ENCODE measurements around the gene DNAJB6.

The DNAJB6 gene

DNA sequence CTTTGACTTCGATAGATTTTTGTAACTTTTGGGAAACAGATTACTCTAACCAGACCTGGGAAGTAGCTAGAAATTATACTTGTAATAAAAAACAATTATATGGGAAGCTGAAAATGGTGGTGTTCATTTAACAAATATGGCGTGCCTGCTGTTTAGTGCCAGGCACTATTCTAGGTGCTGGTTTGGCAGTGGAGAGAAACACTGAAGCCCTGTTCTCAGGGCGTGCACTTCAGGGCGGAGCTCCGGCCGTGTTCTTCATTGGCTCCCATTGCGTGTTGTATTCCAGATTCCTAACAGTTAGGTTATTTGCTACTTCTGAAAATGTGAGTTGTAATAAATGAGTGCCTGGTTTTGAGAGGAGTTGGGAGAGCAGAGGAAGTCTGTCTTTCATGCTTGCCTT is 38.6 kb downstream of the DNAJB6 start:
- TF ChIP-seq POLR2AphosphoS5 (IDR thresholded peaks at IDR 0.05; ENCODE audit: low read depth, low read length): no peak
- TF ChIP-seq FOXP2 (optimal IDR thresholded peaks at IDR 0.05; ENCODE audit: borderline replicate concordance, extremely low read depth, extremely low read length, insufficient read depth): no peak
- no peak for TF ChIP-seq SIN3A (IDR thresholded peaks at IDR 0.05; ENCODE audit: borderline replicate concordance, insufficient read depth, low read length)
- TF ChIP-seq TAF1 (IDR thresholded peaks at IDR 0.05; ENCODE audit: borderline replicate concordance, insufficient read depth, low read length): no peak
- TF ChIP-seq, protein P1, sequence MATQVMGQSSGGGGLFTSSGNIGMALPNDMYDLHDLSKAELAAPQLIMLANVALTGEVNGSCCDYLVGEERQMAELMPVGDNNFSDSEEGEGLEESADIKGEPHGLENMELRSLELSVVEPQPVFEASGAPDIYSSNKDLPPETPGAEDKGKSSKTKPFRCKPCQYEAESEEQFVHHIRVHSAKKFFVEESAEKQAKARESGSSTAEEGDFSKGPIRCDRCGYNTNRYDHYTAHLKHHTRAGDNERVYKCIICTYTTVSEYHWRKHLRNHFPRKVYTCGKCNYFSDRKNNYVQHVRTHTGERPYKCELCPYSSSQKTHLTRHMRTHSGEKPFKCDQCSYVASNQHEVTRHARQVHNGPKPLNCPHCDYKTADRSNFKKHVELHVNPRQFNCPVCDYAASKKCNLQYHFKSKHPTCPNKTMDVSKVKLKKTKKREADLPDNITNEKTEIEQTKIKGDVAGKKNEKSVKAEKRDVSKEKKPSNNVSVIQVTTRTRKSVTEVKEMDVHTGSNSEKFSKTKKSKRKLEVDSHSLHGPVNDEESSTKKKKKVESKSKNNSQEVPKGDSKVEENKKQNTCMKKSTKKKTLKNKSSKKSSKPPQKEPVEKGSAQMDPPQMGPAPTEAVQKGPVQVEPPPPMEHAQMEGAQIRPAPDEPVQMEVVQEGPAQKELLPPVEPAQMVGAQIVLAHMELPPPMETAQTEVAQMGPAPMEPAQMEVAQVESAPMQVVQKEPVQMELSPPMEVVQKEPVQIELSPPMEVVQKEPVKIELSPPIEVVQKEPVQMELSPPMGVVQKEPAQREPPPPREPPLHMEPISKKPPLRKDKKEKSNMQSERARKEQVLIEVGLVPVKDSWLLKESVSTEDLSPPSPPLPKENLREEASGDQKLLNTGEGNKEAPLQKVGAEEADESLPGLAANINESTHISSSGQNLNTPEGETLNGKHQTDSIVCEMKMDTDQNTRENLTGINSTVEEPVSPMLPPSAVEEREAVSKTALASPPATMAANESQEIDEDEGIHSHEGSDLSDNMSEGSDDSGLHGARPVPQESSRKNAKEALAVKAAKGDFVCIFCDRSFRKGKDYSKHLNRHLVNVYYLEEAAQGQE (IDR thresholded peaks at IDR 0.05; ENCODE audit: insufficient read depth in 1 of 2, low read depth in 2 of 2, low read length in 2 of 2): no peak

DNA sequence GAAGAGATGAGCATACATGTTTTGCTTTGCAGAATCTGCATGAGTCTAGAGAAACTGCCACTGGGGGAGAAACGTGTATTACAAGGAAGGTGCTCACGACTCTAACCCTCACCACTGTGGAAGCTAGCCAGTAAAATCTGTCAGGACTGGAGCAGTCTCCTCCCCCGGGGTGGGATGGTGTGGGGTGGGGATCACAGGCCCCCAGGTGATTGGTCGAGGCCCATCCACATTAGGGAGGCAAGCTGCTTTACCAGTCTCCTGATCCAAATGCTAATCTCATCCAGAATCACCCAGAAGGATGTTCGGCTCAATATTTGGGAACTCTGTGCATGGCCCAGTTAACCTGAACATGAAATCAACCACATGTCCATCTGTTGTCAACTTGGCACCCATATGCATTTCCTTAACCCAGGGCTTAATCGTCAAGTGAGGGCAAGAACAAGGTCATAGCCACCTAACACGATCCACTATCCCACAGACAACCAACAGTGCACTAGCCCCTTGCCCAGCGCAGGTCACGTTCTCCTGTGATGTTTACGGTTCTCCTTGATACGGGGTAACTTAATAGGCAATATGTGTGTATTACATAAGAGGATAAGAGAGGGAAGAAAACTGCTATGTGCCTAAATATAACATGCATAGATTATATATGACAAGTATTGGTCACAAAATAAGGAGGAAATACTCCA is 40.8 kb downstream of the DNAJB6 start:
- TF ChIP-seq POLR2AphosphoS5 (IDR thresholded peaks at IDR 0.05; ENCODE audit: low read depth, low read length): no peak

DNA sequence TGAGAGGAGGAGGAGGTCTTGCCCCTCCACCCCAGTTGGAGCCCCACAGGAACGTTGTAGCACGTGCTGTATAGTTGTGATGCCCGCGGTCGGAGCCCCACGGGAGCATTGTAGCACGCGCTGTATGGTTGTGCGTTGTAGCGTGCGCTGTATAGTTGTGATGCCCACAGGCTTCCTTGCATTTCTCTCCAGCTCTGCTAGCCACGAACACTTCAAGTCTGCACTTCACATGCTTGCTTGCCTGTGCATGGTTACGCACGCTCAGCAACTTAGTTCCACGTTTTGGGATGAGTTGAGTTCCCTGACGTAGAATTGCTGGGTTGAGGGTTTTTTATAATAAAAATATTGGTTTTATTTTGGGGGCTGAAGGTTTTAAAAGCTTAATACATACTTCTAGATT is 41.6 kb downstream of the DNAJB6 start:
- no peak for TF ChIP-seq FOXP2 (optimal IDR thresholded peaks at IDR 0.05; ENCODE audit: borderline replicate concordance, extremely low read depth, extremely low read length, insufficient read depth)
- no peak for TF ChIP-seq SIN3A (IDR thresholded peaks at IDR 0.05; ENCODE audit: borderline replicate concordance, insufficient read depth, low read length)
- no peak for TF ChIP-seq POLR2AphosphoS5 (IDR thresholded peaks at IDR 0.05; ENCODE audit: low read depth, low read length)
- TF ChIP-seq, protein P1 (IDR thresholded peaks at IDR 0.05; ENCODE audit: insufficient read depth in 1 of 2, low read depth in 2 of 2, low read length in 2 of 2): no peak
- TF ChIP-seq TAF1 (IDR thresholded peaks at IDR 0.05; ENCODE audit: borderline replicate concordance, insufficient read depth, low read length): no peak

DNA sequence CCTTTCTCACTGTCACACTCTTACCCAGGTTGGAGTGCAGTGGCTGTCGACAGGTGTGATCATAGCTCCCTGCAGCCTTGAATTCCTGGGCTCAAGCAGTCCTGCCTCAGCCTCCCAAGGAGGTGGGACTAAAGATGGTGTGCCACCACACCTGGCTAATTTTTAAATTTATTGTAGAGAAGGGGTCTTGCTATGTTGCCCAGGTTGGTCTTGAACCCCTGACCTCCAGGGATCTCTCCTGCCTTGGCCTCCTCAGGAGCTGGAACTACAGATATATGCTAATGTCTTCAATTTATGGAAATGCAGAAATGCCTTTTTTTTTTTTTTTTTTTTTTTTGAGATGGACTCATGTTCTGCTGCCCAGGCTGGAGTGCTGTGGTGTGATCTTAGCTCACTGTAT is 42.7 kb downstream of the DNAJB6 start:
- no peak for TF ChIP-seq TAF1 (IDR thresholded peaks at IDR 0.05; ENCODE audit: borderline replicate concordance, insufficient read depth, low read length)
- TF ChIP-seq, protein P1 (IDR thresholded peaks at IDR 0.05; ENCODE audit: insufficient read depth in 1 of 2, low read depth in 2 of 2, low read length in 2 of 2): no peak
- TF ChIP-seq POLR2AphosphoS5 (IDR thresholded peaks at IDR 0.05; ENCODE audit: low read depth, low read length): no peak
- TF ChIP-seq SIN3A (IDR thresholded peaks at IDR 0.05; ENCODE audit: borderline replicate concordance, insufficient read depth, low read length): no peak
- no peak for TF ChIP-seq FOXP2 (optimal IDR thresholded peaks at IDR 0.05; ENCODE audit: borderline replicate concordance, extremely low read depth, extremely low read length, insufficient read depth)

DNA sequence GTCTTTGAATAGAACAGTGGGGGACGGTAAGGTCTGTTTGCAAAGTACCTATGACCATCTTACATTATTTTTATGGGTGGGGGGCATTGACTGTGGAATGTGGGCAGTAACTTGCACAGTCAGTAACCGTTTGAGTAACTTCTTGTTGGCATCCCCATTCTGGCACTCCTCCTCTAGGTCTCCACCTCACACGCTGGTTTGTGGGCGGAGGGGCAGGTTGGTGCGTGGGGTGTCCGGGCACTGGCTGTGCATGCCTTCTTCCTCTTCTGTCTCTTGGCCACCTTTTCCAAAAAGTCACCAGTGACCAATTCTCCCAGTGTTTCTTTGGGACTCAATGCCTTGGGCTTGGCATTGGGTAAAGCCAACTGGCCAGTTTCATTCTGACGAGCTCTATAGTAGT is 43.6 kb downstream of the DNAJB6 start:
- no peak for TF ChIP-seq TAF1 (IDR thresholded peaks at IDR 0.05; ENCODE audit: borderline replicate concordance, insufficient read depth, low read length)
- no peak for TF ChIP-seq POLR2AphosphoS5 (IDR thresholded peaks at IDR 0.05; ENCODE audit: low read depth, low read length)
- TF ChIP-seq SIN3A (IDR thresholded peaks at IDR 0.05; ENCODE audit: borderline replicate concordance, insufficient read depth, low read length): no peak
- TF ChIP-seq FOXP2 (optimal IDR thresholded peaks at IDR 0.05; ENCODE audit: borderline replicate concordance, extremely low read depth, extremely low read length, insufficient read depth): no peak

DNA sequence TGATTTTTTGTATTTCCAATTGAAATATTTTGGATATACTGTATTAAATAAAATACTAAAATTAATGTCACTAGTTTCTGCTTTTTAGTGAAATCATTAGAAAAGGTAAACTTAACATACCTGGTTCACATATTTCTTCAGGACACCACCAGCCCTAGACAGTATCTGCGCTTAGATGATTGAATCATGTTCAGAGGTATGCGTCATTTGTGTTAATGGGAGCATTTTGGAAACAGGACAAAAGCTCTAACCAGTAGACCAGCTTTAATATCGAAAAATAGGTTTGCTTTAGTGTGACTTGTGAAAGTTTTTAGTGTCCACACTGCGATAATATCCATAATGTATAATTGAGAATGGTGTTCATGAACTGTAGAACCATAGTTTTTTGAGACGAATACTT is 47.1 kb downstream of the DNAJB6 start:
- TF ChIP-seq FOXP2 (optimal IDR thresholded peaks at IDR 0.05; ENCODE audit: borderline replicate concordance, extremely low read depth, extremely low read length, insufficient read depth): no peak
- no peak for TF ChIP-seq TAF1 (IDR thresholded peaks at IDR 0.05; ENCODE audit: borderline replicate concordance, insufficient read depth, low read length)
- TF ChIP-seq SIN3A (IDR thresholded peaks at IDR 0.05; ENCODE audit: borderline replicate concordance, insufficient read depth, low read length): no peak
- no peak for TF ChIP-seq POLR2AphosphoS5 (IDR thresholded peaks at IDR 0.05; ENCODE audit: low read depth, low read length)
- TF ChIP-seq, protein P1 (IDR thresholded peaks at IDR 0.05; ENCODE audit: insufficient read depth in 1 of 2, low read depth in 2 of 2, low read length in 2 of 2): no peak
